ENCODE data around the gene GDF3.
"Not testable (repeated sequence)": the region's sequence is repeated elsewhere in the genome, so short reads cannot be mapped to it uniquely, and the experiment has no call there.

- TF ChIP-seq ZNF775 (CRISPR knock-in tag; IDR thresholded peaks at IDR 0.05; ENCODE audit: borderline replicate concordance); POLR2A (IDR thresholded peaks at IDR 0.05; ENCODE audit: insufficient read depth in 1 of 2, low read depth in 2 of 2, low read length in 2 of 2); ZNF777 (CRISPR knock-in tag; IDR thresholded peaks at IDR 0.05); ZNF737 (CRISPR knock-in tag; IDR thresholded peaks at IDR 0.05; ENCODE audit: borderline replicate concordance): not testable (repeated sequence)
Measured at GRCh38 chr12:7675455-7675854, 20.1 kb downstream of the GDF3 start.

Measured in HepG2 (cell line).